DND-41 (cell line): Measurements from ENCODE around the gene CCL23.

Source experiments
- CTCF ChIP-seq: IDR thresholded peaks from 2 replicates; pipeline ENCODE4 v1.5.1; 2012; ENCODE audit warnings: borderline replicate concordance, low read length, moderate library complexity, mild to moderate bottlenecking; ENCODE audit not compliant: poor library complexity, severe bottlenecking; ENCODE audit errors: extremely low read depth
- EZH2 ChIP-seq: IDR thresholded peaks from 3 replicates; pipeline ENCODE4 v1.6.1; 2012; ENCODE audit warnings: borderline replicate concordance, low read depth, mild to moderate bottlenecking, moderate library complexity, low read length, inconsistent platforms; ENCODE audit not compliant: severe bottlenecking

GRCh38 chr17:36063786-36064541 lies 46.2 kb upstream of the CCL23 start, which contains the start of gene CCL18:
- TF ChIP-seq CTCF, result no peak
- TF ChIP-seq EZH2, result no peak
